ENCODE measurements around the gene UBA1. TPM values are rescaled to one million over a fixed set of nuclear protein-coding genes. Genes with fewer than 3 reads are reported as not detected.

The UBA1 gene
- total and polyA plus RNA-seq, 12 donors, result 90.9 to 157 (median 124) TPM

DNA sequence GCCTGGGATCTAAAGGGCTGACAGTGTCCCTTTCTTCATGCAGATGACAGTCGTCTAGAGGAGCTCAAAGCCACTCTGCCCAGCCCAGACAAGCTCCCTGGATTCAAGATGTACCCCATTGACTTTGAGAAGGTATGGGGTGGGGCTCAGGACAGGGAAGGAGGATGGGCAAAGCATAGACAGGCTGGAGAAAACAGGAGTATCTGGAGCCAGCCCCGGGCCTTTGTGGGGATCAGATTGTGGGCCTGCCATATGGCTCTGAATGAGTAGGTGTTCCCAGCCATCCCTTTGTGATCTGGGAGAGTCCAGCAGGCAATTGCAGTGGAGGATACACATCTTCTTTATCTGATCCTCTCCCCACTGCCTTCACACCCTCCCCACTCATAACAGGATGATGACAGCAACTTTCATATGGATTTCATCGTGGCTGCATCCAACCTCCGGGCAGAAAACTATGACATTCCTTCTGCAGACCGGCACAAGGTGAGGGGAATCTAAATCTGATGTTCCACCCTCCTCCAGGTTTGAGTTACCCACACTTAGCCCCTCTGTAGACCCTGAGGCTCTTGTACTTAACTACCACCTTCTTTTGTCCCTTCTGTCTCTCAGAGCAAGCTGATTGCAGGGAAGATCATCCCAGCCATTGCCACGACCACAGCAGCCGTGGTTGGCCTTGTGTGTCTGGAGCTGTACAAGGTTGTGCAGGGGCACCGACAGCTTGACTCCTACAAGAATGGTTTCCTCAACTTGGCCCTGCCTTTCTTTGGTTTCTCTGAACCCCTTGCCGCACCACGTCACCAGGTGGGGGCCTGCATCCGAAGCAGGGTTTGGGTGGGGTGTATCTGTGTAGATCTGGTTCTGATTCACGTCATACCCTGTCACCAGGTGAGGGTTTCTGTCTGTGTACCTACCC is 19.0 kb downstream of the UBA1 start:
- peaks cover 0 to 92% (median 9%) of the 10 kb centered on the region in 9 donors for H3K36me3 ChIP-seq
- no peak overlapping the region for H3K27ac ChIP-seq
- DNase-seq, result no peak
- no peaks in the 10 kb centered on the region for H3K9me3 ChIP-seq
- no peak for TF ChIP-seq CTCF (IDR thresholded peaks at IDR 0.05)
- H3K4me3 ChIP-seq, result no peak overlapping the region
- no peaks in the 10 kb centered on the region for H3K27me3 ChIP-seq
- no peak for ATAC-seq
- intact Hi-C loops (cut with DNase I), result loop anchor here in 2 of 10 donors (10.0 kb wide), 2 partner anchors 272 to 442 kb away; partner anchors contain the start of genes ELK1 (in 1 of the 2), UXT (in 1 of the 2) and ZNF41 (in 1 of the 2)
- WGBS, 2 donors, result 88 to 89% methylated on average over 12 of the region's 12 CpGs
- peaks cover 0 to 26% (median 9%) of the 10 kb centered on the region in 9 donors for H3K4me1 ChIP-seq

DNA sequence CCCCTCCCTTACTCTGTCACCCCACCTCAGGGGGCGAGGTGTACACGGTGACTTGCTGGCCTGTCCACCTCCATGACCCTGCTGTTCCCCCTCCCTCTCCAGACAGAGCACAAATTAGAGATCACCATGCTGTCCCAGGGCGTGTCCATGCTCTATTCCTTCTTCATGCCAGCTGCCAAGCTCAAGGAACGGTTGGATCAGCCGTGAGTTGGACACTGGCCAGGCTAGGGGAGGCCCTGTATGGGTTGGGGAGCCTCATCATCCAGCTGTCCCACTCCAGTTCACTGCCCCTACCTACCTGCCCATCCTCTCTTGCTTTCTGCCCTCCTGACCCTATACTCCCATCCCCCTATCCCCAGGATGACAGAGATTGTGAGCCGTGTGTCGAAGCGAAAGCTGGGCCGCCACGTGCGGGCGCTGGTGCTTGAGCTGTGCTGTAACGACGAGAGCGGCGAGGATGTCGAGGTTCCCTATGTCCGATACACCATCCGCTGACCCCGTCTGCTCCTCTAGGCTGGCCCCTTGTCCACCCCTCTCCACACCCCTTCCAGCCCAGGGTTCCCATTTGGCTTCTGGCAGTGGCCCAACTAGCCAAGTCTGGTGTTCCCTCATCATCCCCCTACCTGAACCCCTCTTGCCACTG is 20.9 kb downstream of the UBA1 start:
- H3K27ac ChIP-seq, result no peak overlapping the region

GRCh38 chrX:47215291-47215900 is 21.8 kb downstream of the UBA1 start:
- Histone ChIP-seq H3K36me3 (peaks cover 0 to 64% (median 9%) of the 10 kb centered on the region in 9 donors), H3K27me3 (no peaks in the 10 kb centered on the region), H3K4me3 (no peak overlapping the region), H3K4me1 (peaks cover 0 to 25% (median 15%) of the 10 kb centered on the region in 9 donors), H3K27ac (no peak overlapping the region), H3K9me3 (no peaks in the 10 kb centered on the region)
- 85 to 91% methylated on average over 12 of the region's 12 CpGs for WGBS, 2 donors
- no peak for ATAC-seq
- no peak for TF ChIP-seq CTCF (IDR thresholded peaks at IDR 0.05)
- no peak for DNase-seq
- intact Hi-C loops (cut with DNase I), result loop anchor here in 2 of 10 donors (10.0 kb wide), 2 partner anchors 269 to 439 kb away; partner anchors contain the start of genes ELK1 (in 1 of the 2), UXT (in 1 of the 2) and ZNF41 (in 1 of the 2)

More for the DNA sequence above, 20.9 kb downstream of the UBA1 start:
- peaks cover 0 to 72% (median 9%) of the 10 kb centered on the region in 9 donors for H3K36me3 ChIP-seq
- peaks cover 0 to 19% (median 9%) of the 10 kb centered on the region in 9 donors for H3K4me1 ChIP-seq
- DNase-seq (no peak), ATAC-seq (no peak)
- no peak for TF ChIP-seq CTCF (IDR thresholded peaks at IDR 0.05)
- H3K27me3 ChIP-seq, result no peaks in the 10 kb centered on the region
- no peak overlapping the region for H3K4me3 ChIP-seq
- no peaks in the 10 kb centered on the region for H3K9me3 ChIP-seq
- 76 to 83% methylated on average over 19 to 20 of the region's 20 CpGs for WGBS, 2 donors
- intact Hi-C loops (cut with DNase I), result loop anchor here in 2 of 10 donors (10.0 kb wide), 2 partner anchors 270 to 440 kb away; partner anchors contain the start of genes ELK1 (in 1 of the 2), UXT (in 1 of the 2) and ZNF41 (in 1 of the 2)

Measured in heart right ventricle (tissue), 16 donors.